ENCODE measurements around the gene TNIP1. TPM values are rescaled to one million over a fixed set of nuclear protein-coding genes. Genes with fewer than 3 reads are reported as not detected.

Gene TNIP1
- total and polyA plus RNA-seq, 2 experiments from 2014 or later: 57.0 to 64.6 TPM

- Histone ChIP-seq H3K9me3 (ENCODE audit: low read depth) (no peaks in the 10 kb centered on the region), H3K36me3 (replicated peaks; ENCODE audit: insufficient read depth, low read depth) (no peaks in the 10 kb centered on the region), H2AFZ (no peak overlapping the region), H3K4me1 (ENCODE audit: insufficient read depth) (no peaks in the 10 kb centered on the region), H3K4me3 (no peak overlapping the region), H3K4me2 (no peak overlapping the region), H4K20me1 (ENCODE audit: insufficient read depth, poor library complexity, severe bottlenecking) (no peaks in the 10 kb centered on the region), H3K79me2 (no peaks in the 10 kb centered on the region), H3K9me2 (replicated peaks; ENCODE audit: insufficient read depth) (no peaks in the 10 kb centered on the region), H3K27me3 (no peaks in the 10 kb centered on the region), H3K27ac (no peak overlapping the region)
- TF ChIP-seq EZH2 (IDR thresholded peaks at IDR 0.05; ENCODE audit: borderline replicate concordance): no peak
- no peak for TF ChIP-seq CTCF (IDR thresholded peaks at IDR 0.05; ENCODE audit: poor library complexity)
- TF ChIP-seq EZH2phosphoT487 (IDR thresholded peaks at IDR 0.05; ENCODE audit: low read depth, severe bottlenecking, unreplicated experiment): no peak
- 98% methylated on average over 8 of the region's 8 CpGs for WGBS (ENCODE audit: low lambda C conversion rate, missing lambda C conversion rate)
- no peak for DNase-seq (ENCODE audit: low spot score)
Measured at GRCh38 chr5:151028717-151029116, 52.1 kb downstream of the TNIP1 start.

GRCh38 chr5:151027961-151028479 is 52.8 kb downstream of the TNIP1 start:
- no peak for DNase-seq (ENCODE audit: low spot score)
- no peaks in the 10 kb centered on the region for H3K9me2 ChIP-seq (replicated peaks; ENCODE audit: insufficient read depth)
- no peaks in the 10 kb centered on the region for H3K4me1 ChIP-seq (ENCODE audit: insufficient read depth)
- WGBS (ENCODE audit: low lambda C conversion rate, missing lambda C conversion rate): 93% methylated on average over 11 of the region's 11 CpGs
- no peak overlapping the region for H3K4me3 ChIP-seq
- H4K20me1 ChIP-seq (ENCODE audit: insufficient read depth, poor library complexity, severe bottlenecking): no peaks in the 10 kb centered on the region
- H3K4me2 ChIP-seq: no peak overlapping the region
- H3K36me3 ChIP-seq (replicated peaks; ENCODE audit: insufficient read depth, low read depth): no peaks in the 10 kb centered on the region
- no peak for TF ChIP-seq EZH2phosphoT487 (IDR thresholded peaks at IDR 0.05; ENCODE audit: low read depth, severe bottlenecking, unreplicated experiment)
- TF ChIP-seq EZH2 (IDR thresholded peaks at IDR 0.05; ENCODE audit: borderline replicate concordance): no peak
- TF ChIP-seq CTCF (IDR thresholded peaks at IDR 0.05; ENCODE audit: poor library complexity): no peak
- H3K79me2 ChIP-seq: no peaks in the 10 kb centered on the region
- no peaks in the 10 kb centered on the region for H3K9me3 ChIP-seq (ENCODE audit: low read depth)
- no peaks in the 10 kb centered on the region for H3K27me3 ChIP-seq
- no peak overlapping the region for H2AFZ ChIP-seq
- H3K27ac ChIP-seq: no peak overlapping the region

- Histone ChIP-seq H3K36me3 (replicated peaks; ENCODE audit: insufficient read depth, low read depth) (no peaks in the 10 kb centered on the region), H3K9me3 (ENCODE audit: low read depth) (no peaks in the 10 kb centered on the region), H3K4me3 (no peak overlapping the region), H3K27me3 (no peaks in the 10 kb centered on the region), H3K27ac (no peak overlapping the region), H3K4me2 (no peak overlapping the region), H3K9me2 (replicated peaks; ENCODE audit: insufficient read depth) (no peaks in the 10 kb centered on the region), H4K20me1 (ENCODE audit: insufficient read depth, poor library complexity, severe bottlenecking) (no peaks in the 10 kb centered on the region), H3K79me2 (no peaks in the 10 kb centered on the region), H3K4me1 (ENCODE audit: insufficient read depth) (no peaks in the 10 kb centered on the region), H2AFZ (no peak overlapping the region)
- no peak for TF ChIP-seq EZH2 (IDR thresholded peaks at IDR 0.05; ENCODE audit: borderline replicate concordance)
- no peak for TF ChIP-seq CTCF (IDR thresholded peaks at IDR 0.05; ENCODE audit: poor library complexity)
- TF ChIP-seq EZH2phosphoT487 (IDR thresholded peaks at IDR 0.05; ENCODE audit: low read depth, severe bottlenecking, unreplicated experiment): no peak
- DNase-seq (ENCODE audit: low spot score): no peak
- 97% methylated on average over 7 of the region's 7 CpGs for WGBS (ENCODE audit: low lambda C conversion rate, missing lambda C conversion rate)
Measured at GRCh38 chr5:151026679-151027078, 54.2 kb downstream of the TNIP1 start.

GRCh38 chr5:151026088-151026487 is 54.7 kb downstream of the TNIP1 start:
- H3K9me2 ChIP-seq (replicated peaks; ENCODE audit: insufficient read depth): no peaks in the 10 kb centered on the region
- WGBS (ENCODE audit: low lambda C conversion rate, missing lambda C conversion rate): 94% methylated on average over 9 of the region's 9 CpGs
- H3K4me2 ChIP-seq: no peak overlapping the region

More at GRCh38 chr5:151026088-151026487, 54.7 kb downstream of the TNIP1 start:
- no peak overlapping the region for H3K4me3 ChIP-seq
- DNase-seq (ENCODE audit: low spot score): no peak
- no peaks in the 10 kb centered on the region for H3K27me3 ChIP-seq
- no peak overlapping the region for H3K27ac ChIP-seq
- no peaks in the 10 kb centered on the region for H3K79me2 ChIP-seq
- H3K9me3 ChIP-seq (ENCODE audit: low read depth): no peaks in the 10 kb centered on the region
- no peaks in the 10 kb centered on the region for H3K4me1 ChIP-seq (ENCODE audit: insufficient read depth)
- H3K36me3 ChIP-seq (replicated peaks; ENCODE audit: insufficient read depth, low read depth): no peaks in the 10 kb centered on the region
- H2AFZ ChIP-seq: no peak overlapping the region
- no peaks in the 10 kb centered on the region for H4K20me1 ChIP-seq (ENCODE audit: insufficient read depth, poor library complexity, severe bottlenecking)
- TF ChIP-seq CTCF (IDR thresholded peaks at IDR 0.05; ENCODE audit: poor library complexity): no peak
- no peak for TF ChIP-seq EZH2phosphoT487 (IDR thresholded peaks at IDR 0.05; ENCODE audit: low read depth, severe bottlenecking, unreplicated experiment)
- TF ChIP-seq EZH2 (IDR thresholded peaks at IDR 0.05; ENCODE audit: borderline replicate concordance): no peak
